DMS79 (cell line): Measurements from ENCODE around the gene TVP23B.
A peak's percentile ranks its signal among the peaks of the same experiment; 100 is the strongest.
"Not testable (repeated sequence)": the region's sequence is repeated elsewhere in the genome, so short reads cannot be mapped to it uniquely, and the experiment has no call there.

ENCODE experiments used
- DNase-seq: peaks from one replicate; lab custom pipeline; 2025; lab: John Stamatoyannopoulos, UW

The TVP23B gene

GRCh38 chr17:18780991-18781718 lies at the start of gene TVP23B:
Gene TVP23B, plus strand, starts transcription at chr17:18781183. Its CDS starts 111 bp downstream, at chr17:18781294.
- DNase-seq = peak; percentile 92

- not testable (repeated sequence) for DNase-seq
Observed at GRCh38 chr17:18732438-18732837, 48.5 kb upstream of the TVP23B start.

- not testable (repeated sequence) for DNase-seq
Observed at GRCh38 chr17:18733350-18733749, 47.6 kb upstream of the TVP23B start.

- not testable (repeated sequence) for DNase-seq
Observed at GRCh38 chr17:18739616-18740391, 41.2 kb upstream of the TVP23B start.

GRCh38 chr17:18741228-18741627 lies 39.8 kb upstream of the TVP23B start:
- DNase-seq = not testable (repeated sequence)

DNA sequence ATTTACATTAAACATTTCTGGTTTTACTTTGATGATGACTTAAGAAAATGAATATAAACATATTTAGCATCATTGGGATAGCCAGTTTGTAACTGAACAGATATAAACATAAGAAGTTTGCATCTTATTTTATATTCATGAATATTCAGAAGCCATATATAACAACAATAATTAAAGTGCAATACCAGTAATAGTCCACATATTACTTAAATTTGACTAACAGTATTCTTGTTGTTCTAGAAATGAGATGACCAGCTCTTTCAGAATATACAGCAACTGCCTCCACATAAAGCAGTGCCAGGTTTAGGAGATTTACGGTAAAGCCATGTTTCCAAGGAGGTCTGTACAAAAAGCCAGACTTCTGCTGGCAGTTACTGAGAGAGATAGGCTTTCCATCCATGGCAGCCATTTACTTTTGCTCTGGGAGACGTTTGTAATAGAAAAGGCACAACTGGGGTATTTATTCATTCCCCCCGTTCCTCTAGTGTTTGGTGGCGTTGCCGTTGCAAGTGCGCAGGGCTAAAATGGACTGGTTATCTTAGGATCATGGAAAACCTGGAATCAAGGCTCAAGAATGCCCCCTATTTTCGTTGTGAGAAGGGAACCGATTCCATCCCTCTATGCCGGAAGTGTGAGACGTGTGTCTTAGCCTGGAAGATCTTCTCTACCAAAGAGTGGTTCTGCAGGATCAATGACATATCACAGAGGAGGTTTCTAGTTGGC lies 37.1 kb upstream of the TVP23B start, which contains the start of gene FBXW10:
FBXW10 (plus strand) TSS at position 356 of the 723 bp plus-strand sequence; CDS start at position 547, 191 bp downstream.
- DNase-seq = not testable (repeated sequence)

GRCh38 chr17:18744726-18745125 lies 36.3 kb upstream of the TVP23B start:
- not testable (repeated sequence) for DNase-seq

- DNase-seq = not testable (repeated sequence)
Observed at GRCh38 chr17:18746551-18746950, 34.4 kb upstream of the TVP23B start.

GRCh38 chr17:18747501-18747900 lies 33.5 kb upstream of the TVP23B start:
- DNase-seq = not testable (repeated sequence)

GRCh38 chr17:18750242-18750641 lies 30.7 kb upstream of the TVP23B start:
- DNase-seq = not testable (repeated sequence)

DNA sequence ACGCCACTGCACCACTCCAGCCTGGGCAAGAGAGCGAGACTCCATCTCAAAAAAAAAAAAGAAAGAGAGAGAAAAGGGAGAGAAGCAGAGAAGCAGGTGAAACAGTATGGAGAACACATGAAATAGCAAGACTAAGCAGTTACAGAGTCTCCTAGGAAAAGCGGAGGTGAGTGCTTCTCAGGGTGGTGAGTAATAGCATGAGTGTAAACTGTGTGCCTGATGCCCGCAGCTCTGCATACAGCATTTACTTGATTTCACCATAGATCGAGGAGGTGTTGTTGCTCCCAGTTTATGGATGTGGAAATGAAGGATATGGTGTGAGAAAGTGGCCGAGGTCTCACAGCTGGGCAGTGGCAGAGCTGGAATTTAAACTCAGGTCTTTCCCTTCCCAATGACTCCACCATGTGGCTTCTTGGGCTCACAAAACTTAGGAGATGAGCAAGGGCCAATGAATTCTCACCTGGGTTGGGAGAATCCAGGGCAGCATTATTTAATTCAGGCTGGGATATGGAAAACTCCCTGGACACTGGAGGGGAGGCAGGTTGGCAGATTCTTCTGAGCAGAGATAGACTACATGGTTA lies 27.1 kb upstream of the TVP23B start:
- DNase-seq = not testable (repeated sequence)

DNA sequence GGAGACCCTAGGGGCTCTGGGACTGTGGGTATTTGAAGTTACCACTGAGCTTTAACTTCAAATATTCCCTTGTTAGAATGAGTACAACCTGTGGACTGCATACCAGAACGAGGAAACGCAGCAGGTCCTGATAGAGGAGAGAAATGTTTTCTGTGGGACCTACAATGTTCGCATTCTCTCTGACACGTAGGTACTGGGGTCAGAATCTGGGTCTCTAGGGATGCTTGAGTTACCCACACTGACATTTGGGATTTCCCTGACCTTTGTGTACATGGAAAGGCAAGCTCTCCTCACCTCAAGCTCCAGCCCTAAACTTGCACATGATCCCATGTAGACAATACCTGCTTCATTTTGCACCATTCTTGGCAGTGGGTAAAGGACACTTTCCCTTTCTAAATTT lies 25.0 kb upstream of the TVP23B start:
- DNase-seq = not testable (repeated sequence)

DNA sequence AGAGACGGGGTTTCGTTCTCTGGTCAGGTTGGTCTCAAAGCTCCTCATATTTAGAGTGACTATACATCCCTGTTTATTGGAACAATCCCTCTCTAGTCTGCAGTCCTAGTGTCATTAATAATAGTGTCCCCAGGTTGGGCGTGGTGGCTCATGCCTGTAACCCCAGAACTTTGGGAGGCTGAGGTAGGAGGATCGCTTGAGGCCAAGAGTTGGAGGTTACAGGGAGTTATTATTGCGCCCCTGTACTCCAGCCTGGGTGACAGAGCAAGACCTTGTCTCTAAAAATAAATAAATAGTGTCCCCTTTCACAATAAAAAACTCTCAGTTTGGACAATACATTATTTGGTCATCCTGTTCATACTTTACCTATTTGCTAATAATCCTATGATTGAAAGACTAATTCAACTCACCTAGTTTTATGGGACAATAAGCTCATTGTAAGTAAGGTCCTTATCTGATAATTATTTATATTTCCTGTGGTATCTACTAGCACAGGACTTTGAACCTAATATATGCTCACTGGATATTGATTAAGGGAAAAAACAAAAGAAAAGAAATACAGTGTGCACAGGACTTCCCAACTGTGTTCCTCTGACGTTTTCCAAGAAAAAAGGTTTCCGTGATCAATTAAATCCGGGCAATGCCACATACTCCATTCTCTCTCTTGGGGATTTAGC lies 23.5 kb upstream of the TVP23B start:
- DNase-seq = not testable (repeated sequence)

GRCh38 chr17:18758344-18758743 lies 22.6 kb upstream of the TVP23B start:
- not testable (repeated sequence) for DNase-seq

GRCh38 chr17:18760221-18760620 lies 20.8 kb upstream of the TVP23B start:
- DNase-seq = not testable (repeated sequence)

- DNase-seq = not testable (repeated sequence)
Observed at GRCh38 chr17:18770572-18770971, 10.4 kb upstream of the TVP23B start.

DNA sequence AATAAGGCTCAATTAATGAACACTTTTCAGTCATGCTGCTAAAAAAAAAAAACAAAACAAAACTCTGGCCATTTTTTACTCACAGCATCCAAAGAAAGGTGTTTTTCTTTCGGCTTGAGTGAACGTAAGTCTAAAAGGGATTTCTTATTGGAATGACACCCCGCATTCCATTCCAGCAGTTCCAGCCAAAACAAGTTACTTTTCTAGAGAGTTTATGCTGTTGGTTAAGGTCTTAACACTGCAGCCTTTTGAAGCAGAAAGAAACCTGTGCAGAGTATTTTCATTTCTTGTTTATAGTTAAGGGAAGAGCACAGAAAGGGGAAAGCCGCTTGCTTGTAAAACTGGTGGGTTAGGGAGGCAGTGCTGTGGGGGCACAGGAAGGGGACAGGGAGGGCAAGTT lies 9.9 kb upstream of the TVP23B start:
- DNase-seq = not testable (repeated sequence)

GRCh38 chr17:18772471-18772870 lies 8.5 kb upstream of the TVP23B start:
- no peak for DNase-seq

GRCh38 chr17:18781805-18782204 lies 822 bp downstream of the TVP23B start:
- DNase-seq = not testable (repeated sequence)

DNA sequence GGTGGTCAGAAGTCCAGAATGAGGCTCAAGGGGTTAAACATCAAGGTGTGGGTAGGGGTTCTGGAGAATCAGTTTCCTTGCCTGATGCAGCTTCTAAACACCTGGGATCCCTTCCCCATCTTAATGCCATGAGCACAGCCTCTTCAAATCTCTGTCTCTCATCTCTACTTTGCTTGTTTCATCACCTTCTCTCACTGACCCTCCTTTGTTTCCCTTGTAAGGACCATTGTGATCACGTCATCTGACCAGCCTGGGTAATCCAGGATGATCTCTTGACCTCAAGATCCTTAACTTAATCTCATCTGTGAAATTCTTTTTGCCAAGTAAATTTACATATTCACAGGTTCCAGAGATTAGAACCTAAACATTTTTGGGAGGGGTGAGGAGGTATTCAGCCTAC lies 5.0 kb downstream of the TVP23B start:
- not testable (repeated sequence) for DNase-seq

DNA sequence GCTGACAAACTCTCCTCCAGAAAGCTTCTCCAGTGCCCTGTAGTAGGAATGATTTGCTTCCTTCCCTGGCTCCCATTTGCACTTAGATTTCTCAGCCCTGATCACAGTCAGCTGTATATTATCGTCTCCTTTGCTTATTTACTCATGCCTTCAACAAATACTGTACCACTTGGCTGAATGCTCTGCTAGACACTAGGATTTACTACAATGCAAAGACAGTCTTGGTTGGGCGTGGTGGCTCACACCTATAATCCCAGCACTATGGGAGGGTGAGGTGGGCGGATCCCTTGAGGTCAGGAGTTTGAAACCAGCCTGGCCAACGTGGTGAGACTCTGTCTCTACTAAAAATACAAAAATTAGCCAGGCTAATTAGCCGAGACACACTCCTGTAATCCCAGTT lies 5.9 kb downstream of the TVP23B start:
- not testable (repeated sequence) for DNase-seq
